HG02763 (cell line): ENCODE data around the gene MAL.

Experiments
- ATAC-seq: cut with Tn5 transposase; IDR thresholded peaks from one replicate; pipeline ENCODE4 v1.9.1; 2021; ENCODE audit warnings: mild to moderate bottlenecking, moderate library complexity; ENCODE audit not compliant: unreplicated experiment

Gene MAL

DNA sequence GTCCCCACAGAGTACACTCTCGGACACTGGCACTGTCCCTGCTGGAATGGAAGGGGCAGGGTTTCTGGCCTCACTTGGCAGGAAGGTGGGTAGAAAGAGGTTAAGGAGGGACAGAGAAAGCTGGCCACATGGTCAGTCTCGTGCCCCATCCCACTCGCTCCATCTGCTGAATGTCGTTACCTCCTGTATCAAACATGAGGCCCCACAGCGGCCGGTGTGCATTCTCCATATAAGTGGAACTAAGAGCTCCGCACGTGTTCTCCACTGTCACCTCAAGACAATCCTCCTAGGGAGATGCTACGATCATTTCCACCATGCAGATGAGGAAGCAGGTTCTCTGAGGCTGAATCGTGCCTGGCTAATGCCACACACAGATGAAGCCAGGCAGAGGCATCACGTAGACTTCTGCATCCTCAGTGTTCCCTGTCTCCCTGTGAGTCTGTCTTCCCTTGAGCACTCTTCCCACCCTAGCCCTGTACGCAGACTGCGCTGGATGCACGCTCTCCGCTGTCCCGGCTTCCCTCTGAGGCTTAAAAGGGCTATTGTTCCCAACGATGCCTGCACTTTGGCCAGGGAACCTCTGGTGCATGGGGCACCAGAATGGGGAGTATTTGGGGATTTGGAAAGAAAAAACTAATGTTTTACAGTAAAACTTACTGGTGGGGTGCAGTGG is 35.1 kb downstream of the MAL start:
- no peak for ATAC-seq

DNA sequence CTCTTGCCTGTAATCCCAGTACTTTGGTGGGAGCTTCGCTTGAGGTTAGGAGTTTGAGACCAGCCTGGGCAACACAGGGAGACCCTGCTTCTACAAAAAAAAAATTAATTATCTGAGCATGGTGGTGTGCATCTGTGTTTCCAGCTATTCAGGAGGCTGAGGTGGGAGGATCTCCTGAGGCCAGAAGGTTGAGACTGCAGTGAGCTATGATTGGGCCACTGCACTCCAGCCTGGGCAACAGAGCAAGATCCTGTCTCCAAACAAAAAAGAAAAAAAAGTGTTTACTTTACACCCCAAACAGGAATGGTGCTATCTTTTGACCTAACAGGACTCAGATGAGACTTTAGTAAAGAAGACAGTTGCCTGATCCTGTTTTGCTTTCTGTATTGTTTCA is 35.6 kb downstream of the MAL start:
- ATAC-seq = no peak

DNA sequence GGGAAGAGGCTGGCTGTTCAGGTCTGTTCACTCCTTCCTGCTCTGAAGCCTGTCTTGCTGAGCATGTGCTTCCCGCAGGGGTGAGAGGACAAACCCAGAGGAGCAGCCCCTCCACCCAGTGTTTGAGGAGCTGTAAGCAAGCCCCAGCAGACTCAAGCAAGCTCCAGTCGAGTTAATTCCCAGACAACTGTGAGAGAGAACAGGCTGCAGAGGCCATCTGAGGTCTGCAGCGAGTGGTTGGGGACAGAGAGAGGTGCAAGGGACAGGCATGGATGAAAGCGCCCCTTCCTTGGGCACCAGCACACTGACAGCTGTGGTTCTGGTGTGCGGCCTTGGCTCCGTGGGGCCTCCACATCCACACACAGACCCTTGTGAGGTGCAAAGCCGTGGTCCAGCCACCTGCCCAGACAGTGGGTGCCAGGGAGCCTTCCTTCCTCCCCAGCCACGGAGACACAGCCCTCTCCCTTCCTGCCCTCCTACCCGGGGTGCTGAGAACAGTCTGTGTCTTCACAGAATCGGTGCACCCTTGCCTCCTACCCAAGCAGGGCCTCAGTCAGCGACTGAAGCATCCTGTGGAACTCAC is 36.2 kb downstream of the MAL start:
- no peak for ATAC-seq

DNA sequence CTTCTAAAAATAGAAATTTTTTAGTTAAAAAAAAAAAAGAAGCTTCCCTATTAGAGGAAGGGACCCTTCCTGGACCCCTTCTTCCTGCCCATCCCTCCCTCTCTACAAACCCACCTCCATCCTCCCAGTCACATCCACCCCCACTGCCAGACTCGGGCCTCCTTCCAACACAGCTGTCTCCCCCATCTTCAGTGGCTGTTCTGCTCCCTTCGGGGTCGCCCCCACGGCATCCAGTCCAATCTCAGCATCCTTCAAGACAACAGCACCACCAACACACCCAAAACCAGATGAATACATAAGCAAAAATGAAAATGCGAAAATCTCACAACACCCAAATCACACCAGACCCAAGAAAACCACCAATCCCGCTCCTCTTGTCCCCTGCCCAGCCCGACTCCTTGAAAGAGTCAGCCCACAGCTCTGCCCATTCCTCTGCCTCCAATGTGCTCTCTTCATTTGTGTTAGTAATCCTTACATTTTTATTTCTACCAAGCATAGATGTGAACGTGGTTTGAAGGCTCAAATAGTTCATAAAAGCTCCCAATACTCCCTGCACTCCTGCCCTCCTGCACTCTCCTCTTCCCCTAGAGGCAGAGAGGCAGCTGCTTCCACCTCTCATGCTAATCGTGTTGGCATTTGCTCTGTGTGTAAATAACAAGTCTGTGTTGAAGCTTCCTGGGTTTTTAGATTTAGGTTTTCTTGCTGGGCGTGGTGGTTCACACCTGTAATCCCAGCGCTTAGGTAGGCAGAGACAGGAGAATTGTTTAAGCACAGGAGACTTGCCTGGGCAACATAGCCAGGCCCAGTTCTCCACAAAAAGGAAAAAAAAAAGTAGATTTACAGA is 37.0 kb downstream of the MAL start:
- no peak for ATAC-seq

DNA sequence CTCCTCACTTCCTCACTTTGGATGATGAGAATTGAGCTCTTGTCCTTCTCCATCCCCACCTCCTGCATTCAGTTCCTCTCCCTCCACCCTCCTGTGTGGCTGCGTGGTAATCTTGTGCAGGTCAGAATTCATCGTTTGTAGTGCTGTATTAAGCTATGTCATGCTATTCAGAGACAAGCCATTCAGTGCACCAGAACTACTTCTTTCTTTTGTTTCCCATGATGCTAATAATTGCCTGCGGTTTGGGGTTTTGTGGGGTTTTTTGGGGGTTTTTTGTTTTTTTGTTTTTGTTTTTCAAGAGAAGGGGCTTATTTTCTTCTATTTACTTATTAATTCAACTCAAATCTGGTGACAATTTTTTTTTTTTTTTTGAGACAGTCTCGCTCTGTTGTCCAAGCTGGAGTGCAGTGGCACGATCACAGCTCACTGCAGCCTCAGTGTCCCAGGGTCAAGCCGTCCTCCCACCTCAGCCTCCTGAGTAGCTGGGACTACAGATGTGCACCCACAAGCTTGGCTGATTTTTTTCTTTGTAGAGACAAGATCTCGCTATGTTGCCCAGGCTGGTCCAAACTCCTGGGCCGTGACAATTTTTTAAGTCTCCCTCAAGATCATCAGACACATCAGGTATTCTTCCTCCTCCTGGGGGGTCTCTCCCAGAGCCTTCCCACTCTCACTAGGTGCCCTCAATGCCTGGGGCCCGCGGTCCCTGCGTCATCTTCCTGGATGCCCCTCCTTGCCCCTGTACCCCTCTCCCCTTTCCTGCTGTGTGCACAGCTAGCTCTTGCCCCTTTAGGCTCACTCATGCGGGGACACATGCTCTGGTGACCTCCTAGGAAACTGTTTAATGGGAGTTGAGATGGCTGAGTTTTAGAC is 37.8 kb downstream of the MAL start:
- peak; percentile 79 for ATAC-seq

DNA sequence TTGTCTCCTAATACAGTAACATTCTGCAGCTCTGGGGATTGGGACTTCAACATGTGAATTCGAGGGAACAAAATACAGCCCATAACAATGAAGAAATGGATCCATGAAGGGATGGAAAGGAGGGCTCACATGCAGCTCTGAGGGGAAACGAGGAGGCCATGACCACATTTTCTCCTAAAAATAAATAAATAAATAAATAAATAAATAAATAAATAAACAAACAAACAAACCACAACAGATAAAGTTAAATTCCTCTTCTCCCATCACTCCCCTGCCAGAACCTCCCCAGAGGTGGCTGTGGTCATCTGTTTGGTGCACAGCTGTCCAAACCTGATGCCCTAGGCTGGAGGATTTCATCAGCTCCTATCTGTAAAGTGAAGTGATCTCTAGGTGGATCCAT is 42.7 kb downstream of the MAL start:
- no peak for ATAC-seq

DNA sequence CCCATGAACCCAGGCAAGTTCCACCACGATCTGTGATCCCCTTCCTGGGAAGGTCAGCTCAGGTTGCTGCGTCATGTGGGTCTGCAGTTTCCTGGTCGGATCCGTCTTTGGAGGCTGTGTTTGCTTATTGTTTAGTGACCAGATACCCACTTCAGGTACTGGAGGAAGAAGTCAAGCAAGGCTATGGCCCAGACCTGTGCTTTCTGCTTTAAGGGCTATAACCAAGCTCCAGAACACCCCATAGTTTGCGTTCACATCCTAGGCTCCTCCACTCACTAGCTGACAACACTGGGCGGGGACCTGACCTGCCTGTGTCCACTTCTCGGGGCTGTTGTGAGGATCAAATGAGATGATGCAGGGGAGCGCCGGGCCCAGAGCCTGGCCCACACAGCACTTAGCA is 44.0 kb downstream of the MAL start:
- no peak for ATAC-seq

DNA sequence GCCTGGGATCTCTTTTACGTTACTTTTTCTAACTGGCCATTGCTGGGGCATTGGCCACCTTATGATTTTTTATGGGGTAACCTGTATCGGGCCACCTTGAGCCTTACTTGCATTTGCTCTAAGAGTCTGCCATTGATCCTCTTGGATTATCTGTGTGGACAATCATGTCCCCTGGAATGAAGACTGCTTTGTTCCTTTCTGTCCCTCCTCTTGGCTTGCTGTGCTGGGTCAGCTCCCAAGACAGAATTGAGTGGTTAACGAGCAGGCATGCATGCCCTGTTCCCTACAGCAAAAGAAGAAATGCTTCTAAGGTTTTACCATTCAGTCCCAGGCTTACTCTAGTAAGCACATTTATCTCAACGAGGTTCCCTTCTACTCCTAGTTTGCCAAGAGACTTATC is 46.3 kb downstream of the MAL start:
- no peak for ATAC-seq

DNA sequence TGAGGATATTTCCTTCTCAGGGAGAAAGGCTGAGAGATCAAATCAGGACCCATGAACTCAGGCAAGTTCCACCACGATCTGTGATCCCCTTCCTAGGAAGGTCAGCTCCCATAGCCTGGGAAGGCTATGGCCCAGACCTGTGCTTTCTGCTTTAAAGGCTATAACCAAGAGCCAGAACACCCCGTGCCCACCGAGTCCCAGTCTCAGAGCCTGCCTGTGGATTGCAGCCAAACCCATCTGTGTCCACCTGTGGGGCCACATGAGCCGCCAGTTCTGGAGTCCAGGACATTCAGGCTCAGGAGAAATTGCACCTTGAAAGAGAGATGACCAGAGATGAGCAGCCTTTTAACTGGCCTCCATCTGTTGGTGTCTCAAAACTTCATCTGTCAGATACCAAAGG is 46.9 kb downstream of the MAL start:
- no peak for ATAC-seq

DNA sequence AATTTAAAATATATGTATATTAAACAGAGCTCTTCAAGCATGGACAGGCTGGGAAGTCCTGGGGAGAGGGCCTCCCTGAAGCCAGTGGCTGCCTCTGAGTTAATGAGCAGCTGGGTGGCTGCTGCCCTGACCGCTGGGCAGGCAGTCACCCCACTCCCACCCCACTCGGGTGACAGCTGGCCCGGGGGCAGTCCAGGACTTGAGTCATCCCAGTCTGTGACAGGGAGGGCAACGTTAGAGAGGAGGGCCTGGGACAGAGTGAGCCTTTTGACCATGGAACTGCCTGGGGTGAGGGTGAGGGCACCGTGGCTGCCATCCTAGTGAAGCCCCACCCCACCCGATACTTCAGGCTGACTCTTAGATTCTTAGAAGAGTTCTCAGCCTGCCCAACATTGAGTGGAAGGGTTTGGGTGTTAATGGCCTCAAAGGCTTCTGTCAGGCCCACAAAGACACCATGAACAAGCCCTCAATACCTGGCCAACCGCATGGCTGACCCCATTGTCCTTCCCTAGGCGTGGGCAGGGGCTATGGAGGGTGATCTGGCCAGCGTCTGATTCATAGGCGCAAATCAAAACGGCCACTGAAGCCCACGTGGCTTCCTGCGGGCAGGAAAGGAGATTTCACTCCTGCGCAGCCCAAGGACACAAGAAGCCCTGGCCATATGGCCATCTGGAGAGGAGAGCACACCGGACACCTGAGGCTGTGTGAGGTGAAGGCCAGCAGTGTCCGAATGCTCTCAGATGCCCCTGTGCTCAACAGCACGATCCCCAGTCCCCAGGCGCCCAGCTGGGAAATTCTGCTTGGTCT is 48.6 kb downstream of the MAL start:
- no peak for ATAC-seq

DNA sequence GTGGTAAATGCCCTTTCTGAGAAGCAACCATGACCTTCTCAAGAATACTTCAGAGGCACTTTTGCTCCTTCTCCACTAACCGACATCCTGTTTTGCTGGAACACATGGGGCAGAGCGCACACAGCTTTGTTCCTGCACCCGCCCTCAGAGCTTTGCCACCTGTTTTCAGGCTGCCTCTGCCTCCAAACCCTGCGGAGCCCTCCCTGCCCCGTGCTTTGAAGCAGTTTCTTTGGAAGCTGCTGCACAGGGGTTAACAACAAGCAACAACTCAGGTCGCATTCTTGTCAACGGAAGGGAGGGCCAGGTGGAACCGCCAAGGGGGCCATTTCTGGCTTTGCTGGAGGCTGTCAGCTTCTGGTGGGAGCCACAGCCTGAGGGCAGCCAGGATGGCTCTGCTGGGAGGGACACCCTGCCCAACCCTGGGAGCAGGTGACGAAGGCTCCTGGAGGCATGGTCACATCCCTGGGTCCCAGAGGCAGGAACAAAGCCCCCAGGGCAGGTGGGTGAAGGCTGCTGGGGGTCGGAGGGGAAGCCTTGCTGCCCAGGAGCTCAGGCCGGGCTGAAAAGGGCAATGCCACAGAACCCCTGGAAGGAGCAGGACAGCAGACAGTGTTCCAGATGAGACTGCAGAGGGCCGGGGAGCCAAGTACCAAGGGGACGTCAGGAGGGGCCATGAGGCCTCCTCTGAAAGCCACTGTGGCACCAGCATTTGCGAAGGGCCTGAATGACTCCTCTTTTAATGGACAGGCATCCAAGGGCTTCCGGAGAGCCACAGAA is 49.3 kb downstream of the MAL start:
- ATAC-seq = no peak

DNA sequence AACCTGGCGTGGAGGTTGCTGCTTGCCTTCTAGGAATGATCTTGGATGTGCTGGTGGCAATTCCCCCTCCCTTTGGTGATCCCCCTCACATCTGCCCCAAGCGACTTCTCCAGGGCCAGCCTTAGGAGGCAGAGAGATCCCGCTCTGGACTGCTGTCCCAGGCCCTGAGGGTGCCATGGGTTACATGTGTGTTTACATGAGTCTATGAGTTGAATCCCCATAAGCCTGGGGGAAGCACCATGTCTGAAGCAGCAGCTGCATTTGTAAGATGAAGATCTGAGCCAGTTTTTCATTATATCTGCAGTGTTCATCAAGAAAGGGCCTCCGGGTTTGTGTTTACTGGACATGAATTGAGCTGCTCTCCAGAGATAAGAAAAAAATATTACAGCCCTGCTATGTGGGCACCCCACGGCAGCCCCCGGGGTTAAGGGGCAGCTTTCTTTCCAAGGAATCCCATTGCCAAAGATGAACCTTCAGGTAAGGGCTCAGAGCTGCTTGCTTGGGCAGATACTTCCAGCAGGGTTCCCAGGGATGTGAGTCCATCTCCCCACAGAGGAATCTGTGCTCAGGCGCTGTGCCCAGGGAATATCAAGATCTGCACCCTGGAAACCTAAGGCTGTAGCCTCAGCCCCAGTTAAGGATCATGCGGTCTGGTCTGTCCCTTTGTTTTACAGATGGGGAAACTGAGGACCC is 50.1 kb downstream of the MAL start:
- ATAC-seq = no peak

DNA sequence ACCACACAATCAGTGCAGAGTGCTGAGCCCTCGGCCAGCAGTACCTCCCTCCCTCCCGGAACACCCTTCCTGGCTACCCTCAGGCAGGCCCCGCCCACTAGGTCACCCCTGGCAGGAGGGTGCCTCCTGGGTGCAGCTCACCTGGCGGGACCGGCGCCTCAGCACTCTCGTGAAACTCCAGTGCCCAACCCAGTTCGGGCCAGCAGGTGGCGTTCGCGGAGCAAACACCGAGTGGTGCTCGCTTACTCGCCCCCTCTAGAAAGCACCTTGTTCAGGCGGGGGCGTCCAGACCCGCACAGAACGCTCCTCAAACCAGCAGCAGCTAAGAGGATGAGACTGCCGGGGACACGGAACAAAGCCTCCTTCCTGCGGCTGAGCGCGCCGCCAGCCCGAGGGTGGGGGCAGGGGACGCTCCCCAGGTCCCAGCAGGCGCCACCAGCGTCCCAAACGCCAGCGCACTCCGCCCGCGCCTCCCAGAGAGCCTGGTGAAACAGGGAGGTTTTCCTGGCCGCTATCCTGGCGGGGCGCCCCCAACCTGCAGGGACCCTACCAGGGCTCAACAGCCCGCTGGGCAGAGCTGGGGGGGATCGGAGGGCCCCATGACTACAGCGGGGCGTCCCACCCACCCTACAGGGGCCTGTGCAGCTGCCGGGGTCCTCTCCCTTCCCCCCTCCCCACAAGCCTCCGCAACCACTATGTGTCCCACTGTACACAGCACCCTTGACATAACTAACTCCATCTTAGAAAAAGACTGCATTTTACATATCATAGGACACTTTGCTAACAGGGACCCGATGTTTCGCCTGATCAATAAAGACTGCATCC is 51.4 kb downstream of the MAL start:
- ATAC-seq = peak; percentile 86

DNA sequence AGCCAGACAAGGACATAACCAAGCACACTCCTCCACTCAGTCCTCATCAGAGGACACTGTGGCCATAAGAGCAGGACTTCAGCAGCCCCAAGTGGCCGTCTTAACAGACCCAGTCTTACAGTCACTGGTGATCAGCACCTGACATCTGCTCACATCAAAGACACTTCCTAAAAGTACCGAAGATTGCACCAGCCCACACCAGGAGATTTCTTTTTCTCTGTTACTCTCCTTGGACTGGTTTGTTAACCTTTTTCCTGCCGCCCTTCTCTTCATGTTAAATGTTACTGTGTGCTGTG is 52.0 kb downstream of the MAL start:
- no peak for ATAC-seq

DNA sequence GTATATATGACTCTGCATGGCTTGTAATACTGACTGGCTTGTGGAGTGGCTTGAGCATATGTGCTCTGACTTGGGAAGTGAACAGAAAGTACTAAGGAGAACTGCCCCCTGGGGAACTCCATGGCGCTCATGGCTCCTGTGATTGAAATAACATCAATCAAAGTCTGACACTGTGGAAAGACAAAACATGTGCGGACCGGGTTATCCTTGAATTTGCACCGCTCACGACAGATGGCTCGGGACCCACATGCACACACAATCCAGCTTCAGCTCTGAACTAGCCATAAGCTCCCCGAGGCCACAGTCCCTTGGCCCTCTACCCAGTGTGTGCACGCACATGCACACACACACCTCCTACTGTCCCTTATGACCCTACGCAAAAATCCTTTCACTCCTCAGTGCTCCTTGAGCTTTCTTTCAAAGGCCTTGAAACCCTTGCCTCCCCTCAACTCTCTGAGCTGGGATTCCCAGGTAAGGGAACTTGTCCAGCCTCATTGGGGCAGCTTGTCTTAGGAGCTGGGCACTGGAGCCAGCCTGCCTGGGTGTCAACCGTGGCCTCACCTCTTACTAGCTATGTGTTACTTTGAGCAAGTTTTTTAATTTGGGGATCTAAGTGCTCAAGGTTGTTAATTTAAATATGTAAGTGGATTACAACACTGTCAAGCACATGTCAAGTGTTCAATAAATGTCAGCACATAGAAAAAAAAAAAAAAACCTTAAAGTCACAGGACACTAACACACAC is 52.5 kb downstream of the MAL start:
- ATAC-seq = no peak

DNA sequence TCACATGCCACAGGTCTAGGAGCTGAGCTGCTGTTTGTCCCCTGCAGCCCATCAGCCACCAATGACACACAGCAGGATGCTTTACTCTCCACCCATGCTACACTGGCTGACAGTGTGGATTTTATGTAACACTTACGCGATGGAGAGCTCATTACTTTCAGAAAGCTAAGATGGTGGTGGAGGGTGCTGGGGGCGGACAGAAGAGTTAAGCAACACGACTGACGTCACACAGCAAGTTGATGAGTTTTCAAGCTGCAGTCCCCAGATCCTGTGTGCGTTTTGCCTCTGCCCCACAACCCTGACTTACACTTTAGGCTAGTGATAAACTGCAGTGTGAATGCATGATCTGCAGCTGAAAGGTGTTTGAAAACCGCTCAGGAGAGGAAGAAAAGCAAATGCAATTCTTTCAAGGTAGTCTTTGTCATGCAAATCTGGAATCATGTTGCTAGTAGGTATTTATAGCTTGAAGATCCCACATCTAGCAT is 53.7 kb downstream of the MAL start:
- ATAC-seq = no peak

DNA sequence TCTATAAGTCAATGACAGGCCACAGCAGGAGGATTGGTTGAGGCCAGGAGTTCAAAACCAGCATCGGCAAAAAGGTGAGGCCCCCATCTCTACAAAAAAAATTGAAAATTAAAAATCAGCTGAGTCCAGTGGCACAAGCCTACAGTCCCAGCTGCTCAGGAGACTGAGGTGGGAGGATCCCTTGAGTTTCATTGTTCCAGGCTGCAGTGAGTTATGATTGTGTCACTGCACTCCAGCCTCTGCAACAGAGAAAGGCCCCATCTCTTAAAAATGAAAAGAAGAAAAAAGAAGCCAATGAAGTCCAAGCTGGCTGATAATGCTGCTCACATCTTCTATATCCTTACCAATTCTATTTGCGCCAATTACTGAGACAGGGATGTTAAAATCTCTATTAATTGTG is 57.0 kb downstream of the MAL start:
- no peak for ATAC-seq

DNA sequence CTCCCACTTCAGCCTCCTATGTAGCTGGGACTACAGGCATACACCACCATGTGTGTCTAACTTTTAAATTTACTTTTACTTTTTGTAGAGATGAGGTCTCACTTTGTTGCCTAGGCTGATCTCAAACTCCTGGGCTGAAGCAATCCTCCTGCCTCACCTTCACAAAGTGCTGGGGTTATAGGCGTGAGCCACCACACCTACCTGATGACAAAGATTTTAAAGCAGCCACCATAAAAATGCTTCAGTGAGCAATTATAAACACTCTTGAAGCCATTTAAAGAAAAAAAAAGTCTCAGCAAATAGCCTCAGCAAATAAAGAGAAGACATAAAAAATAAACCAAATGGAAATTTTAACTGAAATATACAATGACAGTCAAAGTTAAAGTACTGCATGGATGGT is 60.5 kb downstream of the MAL start:
- ATAC-seq = no peak
